Lower lobe of right lung (tissue), 2 donors: ENCODE data around the gene SLC66A3. TPM values are rescaled to one million over a fixed set of nuclear protein-coding genes. Genes with fewer than 3 reads are reported as not detected.

Source experiments
- ATAC-seq, 2 donors: fragments of 200-7000 bp; cut with Tn5 transposase; one replicate each; pipeline ENCODE4 v1.9.1; 2020 to 2022; ENCODE audit warnings: mild to moderate bottlenecking in 2 of 2, moderate library complexity in 2 of 2
- DNase-seq: peaks from one replicate; pipeline ENCODE4 v3.0.0-alpha.2; 2020
- H3K27ac ChIP-seq: fragments of 200-600 bp; one replicate; pipeline ENCODE4 v1.8.0; 2022
- H3K27me3 ChIP-seq: fragments of 200-600 bp; one replicate; pipeline ENCODE4 v1.8.0; 2022; ENCODE audit warnings: low read depth
- H3K36me3 ChIP-seq: fragments of 200-600 bp; one replicate; pipeline ENCODE4 v1.8.0; 2022; ENCODE audit warnings: mild to moderate bottlenecking
- H3K4me1 ChIP-seq: fragments of 200-600 bp; one replicate; pipeline ENCODE4 v1.8.0; 2022
- H3K4me3 ChIP-seq: fragments of 200-600 bp; one replicate; pipeline ENCODE4 v1.8.0; 2022; ENCODE audit warnings: mild to moderate bottlenecking
- H3K9me3 ChIP-seq: fragments of 200-600 bp; one replicate; pipeline ENCODE4 v1.8.0; 2022
- intact Hi-C: fragments of 100-400 bp; cut with DNase I; formaldehyde crosslinking; loops from one replicate; pipeline ENCODE4 v1.11.0; 2022
- total RNA-seq: library from RNA; stranded (reverse); fragmentation: NEBNext Ultra II Directional; extraction: Animal tissue kit (Norgen Biotek cat#: 25700); gene quantifications from one replicate; pipeline ENCODE4 v1.2.1, GENCODE V29; 2021
- TF ChIP-seq, protein P1 (sequence below): fragments of 200-600 bp; IDR thresholded peaks from one replicate; pipeline ENCODE4 v1.8.0; 2022; ENCODE audit warnings: antibody characterized with exemption, mild to moderate bottlenecking
- donor health status: DM: no; HTN: yes; CAD: no; lungs with severe emphysema.

SLC66A3 gene
- total RNA-seq, 1 donor from 2014 or later, result 23.8 TPM

DNA sequence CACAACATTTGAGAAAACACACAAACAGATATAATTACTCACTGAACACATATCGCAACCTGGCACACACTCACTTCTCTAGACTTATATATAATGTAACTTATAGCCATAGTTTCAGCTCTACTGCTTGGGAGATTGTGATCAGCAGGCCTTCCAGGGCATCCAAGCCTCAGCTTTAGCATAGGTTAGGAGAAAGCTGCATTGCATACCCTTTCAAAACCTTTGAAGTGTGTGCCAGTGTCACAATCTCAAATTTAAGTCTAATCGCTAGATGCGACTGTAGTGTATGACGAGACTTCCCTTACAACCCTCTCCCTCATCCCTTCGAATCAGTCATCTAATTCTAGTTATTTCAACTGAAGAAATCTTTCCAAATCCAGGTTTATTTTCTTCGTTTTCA, 30.9 kb downstream of the SLC66A3 start:
- H3K4me1 ChIP-seq, result no peaks in the 10 kb centered on the region
- TF ChIP-seq, protein P1, sequence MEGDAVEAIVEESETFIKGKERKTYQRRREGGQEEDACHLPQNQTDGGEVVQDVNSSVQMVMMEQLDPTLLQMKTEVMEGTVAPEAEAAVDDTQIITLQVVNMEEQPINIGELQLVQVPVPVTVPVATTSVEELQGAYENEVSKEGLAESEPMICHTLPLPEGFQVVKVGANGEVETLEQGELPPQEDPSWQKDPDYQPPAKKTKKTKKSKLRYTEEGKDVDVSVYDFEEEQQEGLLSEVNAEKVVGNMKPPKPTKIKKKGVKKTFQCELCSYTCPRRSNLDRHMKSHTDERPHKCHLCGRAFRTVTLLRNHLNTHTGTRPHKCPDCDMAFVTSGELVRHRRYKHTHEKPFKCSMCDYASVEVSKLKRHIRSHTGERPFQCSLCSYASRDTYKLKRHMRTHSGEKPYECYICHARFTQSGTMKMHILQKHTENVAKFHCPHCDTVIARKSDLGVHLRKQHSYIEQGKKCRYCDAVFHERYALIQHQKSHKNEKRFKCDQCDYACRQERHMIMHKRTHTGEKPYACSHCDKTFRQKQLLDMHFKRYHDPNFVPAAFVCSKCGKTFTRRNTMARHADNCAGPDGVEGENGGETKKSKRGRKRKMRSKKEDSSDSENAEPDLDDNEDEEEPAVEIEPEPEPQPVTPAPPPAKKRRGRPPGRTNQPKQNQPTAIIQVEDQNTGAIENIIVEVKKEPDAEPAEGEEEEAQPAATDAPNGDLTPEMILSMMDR, result no peak
- intact Hi-C loops, result no loop called here
- H3K9me3 ChIP-seq, result no peaks in the 10 kb centered on the region
- no peak overlapping the region for H3K4me3 ChIP-seq
- H3K36me3 ChIP-seq, result peaks cover 71% of the 10 kb centered on the region
- no peak for DNase-seq
- no peak for ATAC-seq
- H3K27me3 ChIP-seq, result no peaks in the 10 kb centered on the region
- no peak overlapping the region for H3K27ac ChIP-seq

- no peak overlapping the region for H3K27ac ChIP-seq
- peaks cover 71% of the 10 kb centered on the region for H3K36me3 ChIP-seq
- DNase-seq, result no peak
- ATAC-seq, result no peak
- TF ChIP-seq, protein P1, result no peak
- H3K4me1 ChIP-seq, result no peaks in the 10 kb centered on the region
- no peak overlapping the region for H3K4me3 ChIP-seq
- H3K27me3 ChIP-seq, result no peaks in the 10 kb centered on the region
- intact Hi-C loops, result no loop called here
- H3K9me3 ChIP-seq, result no peaks in the 10 kb centered on the region
Observed at GRCh38 chr2:11187083-11187619, 31.9 kb downstream of the SLC66A3 start.

- no peak overlapping the region for H3K27ac ChIP-seq
- no peak overlapping the region for H3K4me3 ChIP-seq
- H3K27me3 ChIP-seq, result no peaks in the 10 kb centered on the region
- ATAC-seq (no peak), DNase-seq (no peak)
- peaks cover 71% of the 10 kb centered on the region for H3K36me3 ChIP-seq
- H3K4me1 ChIP-seq, result no peaks in the 10 kb centered on the region
- no peaks in the 10 kb centered on the region for H3K9me3 ChIP-seq
- intact Hi-C loops, result no loop called here
- TF ChIP-seq, protein P1, result no peak
Observed at GRCh38 chr2:11187731-11188130, 32.5 kb downstream of the SLC66A3 start.

- H3K27me3 ChIP-seq, result no peaks in the 10 kb centered on the region
- ATAC-seq, result no peak
- no peak for DNase-seq
- intact Hi-C loops, result no loop called here
- TF ChIP-seq, protein P1, result no peak
- no peak overlapping the region for H3K27ac ChIP-seq
- H3K4me3 ChIP-seq, result no peak overlapping the region
- no peaks in the 10 kb centered on the region for H3K4me1 ChIP-seq
- peaks cover 96% of the 10 kb centered on the region for H3K36me3 ChIP-seq
- H3K9me3 ChIP-seq, result no peaks in the 10 kb centered on the region
Observed at GRCh38 chr2:11196246-11196645, 41.0 kb downstream of the SLC66A3 start.

GRCh38 chr2:11200651-11201050, 45.4 kb downstream of the SLC66A3 start:
- intact Hi-C loops, result no loop called here
- H3K36me3 ChIP-seq, result peaks cover 75% of the 10 kb centered on the region

More at GRCh38 chr2:11200651-11201050, 45.4 kb downstream of the SLC66A3 start:
- H3K9me3 ChIP-seq, result no peaks in the 10 kb centered on the region
- DNase-seq (no peak), ATAC-seq (no peak)
- H3K27me3 ChIP-seq, result no peaks in the 10 kb centered on the region
- peaks cover 16% of the 10 kb centered on the region for H3K4me1 ChIP-seq
- no peak overlapping the region for H3K27ac ChIP-seq
- H3K4me3 ChIP-seq, result no peak overlapping the region
- TF ChIP-seq, protein P1, result no peak
